ENCODE results near the gene ZNF415.
"Not testable (repeated sequence)": the region's sequence is repeated elsewhere in the genome, so short reads cannot be mapped to it uniquely, and the experiment has no call there.

ZNF415 gene

GRCh38 chr19:53103234-53104203, 29.2 kb downstream of the ZNF415 start, which contains the start of gene ZNF160:
TSS of gene ZNF160 (minus strand) at chr19:53103422. CDS start at chr19:53086276, 17,146 bp downstream.
- DNase-seq (ENCODE audit: low read depth in 2 of 2, low spot score in 1 of 2) = peak; percentile 99

DNA sequence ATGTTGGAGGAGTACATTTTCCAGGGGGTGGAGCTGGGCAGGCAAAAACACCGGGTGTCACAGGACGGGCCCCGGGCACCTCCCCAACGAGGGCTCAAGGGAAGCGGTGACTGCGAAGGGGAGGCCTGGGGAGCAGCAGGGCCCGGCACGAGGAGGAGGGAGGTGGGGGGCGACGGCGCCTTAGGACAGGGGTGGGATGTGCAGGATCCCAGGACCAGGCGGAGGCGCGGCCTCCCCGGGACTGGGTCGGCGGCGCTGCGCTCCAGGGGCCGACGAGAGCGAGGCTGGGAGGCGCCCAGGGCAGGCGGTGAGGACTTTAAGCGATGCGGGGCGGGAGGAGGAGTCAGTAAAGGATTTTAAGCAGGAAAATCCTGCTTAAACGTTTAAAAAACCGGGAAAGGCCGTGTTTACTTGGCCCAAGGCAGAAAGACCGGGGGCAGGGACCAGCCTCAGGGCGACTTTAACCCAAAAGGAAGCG, 29.9 kb downstream of the ZNF415 start:
- peak in 1 of 2 donors; percentile 2 for DNase-seq (ENCODE audit: low read depth in 2 of 2, low spot score in 1 of 2)

DNA sequence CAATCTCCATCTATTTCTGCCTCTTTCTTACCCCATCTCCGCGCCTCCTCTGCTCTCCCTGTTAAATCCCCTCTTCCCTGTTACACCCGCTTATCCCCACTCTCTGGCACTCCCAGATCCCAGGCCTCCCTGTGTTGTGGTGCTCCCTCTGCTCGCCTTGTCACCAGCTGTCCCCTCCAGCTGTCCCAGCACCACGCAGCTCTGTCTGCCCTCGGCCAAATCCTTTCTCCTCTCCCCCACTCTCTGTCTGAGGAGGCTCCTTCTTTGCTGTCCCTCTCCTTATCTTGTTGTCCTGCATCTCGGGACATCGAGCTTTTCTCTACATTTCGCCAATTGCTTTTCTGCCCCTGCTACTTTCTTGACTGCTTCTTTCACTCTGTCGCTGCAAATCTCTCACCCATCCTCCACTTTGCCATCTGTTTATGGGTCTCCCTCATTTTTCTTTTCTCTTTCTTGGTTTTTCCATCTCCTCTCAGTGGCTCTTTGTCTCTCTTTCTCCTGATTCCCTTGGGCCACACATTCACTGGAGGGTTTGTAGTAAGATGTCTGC, 30.4 kb downstream of the ZNF415 start:
- no peak for DNase-seq (ENCODE audit: low read depth in 2 of 2, low spot score in 1 of 2)

DNA sequence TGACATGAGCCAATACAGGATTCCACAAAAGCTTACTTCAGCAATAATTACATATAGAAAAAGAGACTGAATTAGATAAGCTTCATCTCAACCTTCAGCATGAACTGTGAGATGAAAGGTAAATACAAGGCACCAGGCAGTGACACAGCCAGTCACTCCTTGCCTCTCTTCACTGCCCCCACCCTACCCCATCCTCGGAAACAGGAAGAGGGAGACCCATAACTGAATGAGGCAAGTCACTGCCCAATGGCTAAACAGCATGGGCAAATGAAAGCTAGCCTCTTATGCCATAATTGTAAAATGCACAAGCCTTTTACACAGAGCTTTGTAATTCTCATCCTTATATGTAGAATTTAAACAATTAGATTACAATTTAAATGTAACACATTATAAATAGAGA, 31.2 kb downstream of the ZNF415 start:
- no peak for DNase-seq (ENCODE audit: low read depth in 2 of 2, low spot score in 1 of 2)

GRCh38 chr19:53098570-53098969, 34.1 kb downstream of the ZNF415 start:
- DNase-seq (ENCODE audit: low read depth in 2 of 2, low spot score in 1 of 2) = not testable (repeated sequence)

DNA sequence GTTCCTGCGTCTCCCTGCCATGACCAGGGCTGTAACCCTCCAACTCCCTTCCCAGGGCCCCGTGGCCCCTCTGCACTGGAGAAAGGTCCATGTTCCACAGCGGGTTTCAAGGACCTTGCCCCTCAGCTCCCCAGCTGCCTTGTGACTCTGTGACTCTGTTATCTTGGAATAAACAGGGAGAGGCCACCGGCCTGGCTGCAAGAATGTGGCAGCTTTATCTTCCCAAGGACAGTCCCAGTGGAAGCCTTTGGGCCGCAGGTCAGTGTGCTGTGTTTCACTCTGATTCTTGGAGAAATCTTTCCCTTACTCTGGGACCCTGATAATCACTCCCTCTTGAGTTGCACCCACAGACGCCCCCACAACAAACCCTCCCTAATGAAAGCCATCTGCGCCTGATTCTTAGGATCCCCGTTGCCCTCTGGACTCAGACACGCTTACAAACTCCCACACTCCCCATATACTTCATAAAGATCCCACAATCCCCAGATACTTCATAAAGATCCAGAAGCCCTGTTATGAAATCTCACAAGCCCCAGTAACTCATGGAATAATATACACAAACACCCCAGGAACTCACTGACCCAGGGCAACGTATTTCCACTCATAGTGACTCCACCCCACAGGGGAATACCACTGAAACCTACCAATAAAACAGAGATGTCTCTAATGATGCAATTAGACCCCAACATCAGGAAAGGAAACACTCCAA, 35.6 kb downstream of the ZNF415 start:
- DNase-seq (ENCODE audit: low read depth in 2 of 2, low spot score in 1 of 2) = not testable (repeated sequence)

DNA sequence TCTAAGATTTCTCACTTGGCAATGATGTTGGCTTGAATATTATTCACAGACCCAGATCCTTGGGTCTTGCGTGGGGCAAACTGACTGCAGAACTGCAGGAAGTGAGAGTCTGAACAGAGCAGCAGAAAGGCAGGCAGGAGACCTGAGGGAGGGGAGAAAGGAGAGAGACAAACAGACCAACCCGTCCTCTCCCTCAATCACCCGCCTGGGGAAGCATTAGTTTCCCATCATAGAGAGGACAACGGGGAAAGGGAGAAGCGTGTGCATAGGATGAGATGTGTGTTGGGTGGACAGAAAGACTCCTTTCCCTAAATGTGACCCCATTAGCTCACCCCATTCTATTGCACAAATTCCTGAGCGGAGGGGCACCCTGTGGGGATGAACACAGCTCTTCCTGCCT, 36.1 kb downstream of the ZNF415 start:
- DNase-seq (ENCODE audit: low read depth in 2 of 2, low spot score in 1 of 2) = not testable (repeated sequence)

GRCh38 chr19:53094754-53095575, 37.7 kb downstream of the ZNF415 start:
- DNase-seq (ENCODE audit: low read depth in 2 of 2, low spot score in 1 of 2) = no peak

GRCh38 chr19:53092723-53093122, 40.0 kb downstream of the ZNF415 start:
- no peak for DNase-seq (ENCODE audit: low read depth in 2 of 2, low spot score in 1 of 2)

DNA sequence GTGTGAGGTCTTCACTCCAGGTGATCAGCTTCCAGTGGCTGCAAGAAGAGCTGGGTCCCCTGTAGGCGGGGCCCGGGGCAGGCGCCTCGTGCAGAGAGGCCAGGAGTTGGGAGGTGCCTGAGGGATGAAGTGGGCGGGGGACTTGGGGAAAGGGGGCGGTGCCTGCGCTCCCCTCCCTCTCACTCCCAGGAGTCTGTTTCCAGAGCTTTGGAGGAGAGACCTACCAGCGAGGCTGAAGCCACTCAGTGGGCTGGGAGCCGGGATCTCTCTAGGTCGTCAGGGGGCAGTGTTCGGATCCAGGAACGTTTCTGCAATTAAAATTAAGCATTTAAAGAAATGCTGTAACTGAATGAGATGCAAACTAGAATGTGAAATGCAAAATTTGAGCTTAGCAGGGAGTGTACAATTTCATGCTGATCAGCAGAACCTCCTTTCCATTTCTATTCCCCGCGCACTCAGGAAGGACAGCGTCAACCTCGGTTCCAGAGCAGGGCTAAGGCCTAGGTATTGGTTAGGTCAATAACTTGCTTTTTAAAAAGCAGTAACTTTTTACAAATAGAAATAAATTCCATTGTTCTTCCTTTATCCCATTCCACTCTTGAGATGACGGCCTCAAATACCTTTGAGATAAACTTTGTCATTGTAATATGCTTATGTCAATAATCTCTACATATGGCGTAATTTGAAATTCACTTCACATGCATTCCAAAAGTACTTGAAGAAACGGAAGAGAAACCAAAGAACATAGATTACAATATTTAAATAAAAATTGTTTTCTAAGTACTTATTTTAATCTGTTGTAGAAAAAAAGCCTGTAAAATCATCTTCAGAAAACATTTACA, 41.1 kb downstream of the ZNF415 start:
- DNase-seq (ENCODE audit: low read depth in 2 of 2, low spot score in 1 of 2) = no peak

- no peak for DNase-seq (ENCODE audit: low read depth in 2 of 2, low spot score in 1 of 2)
Measured at GRCh38 chr19:53088091-53088490, 44.6 kb downstream of the ZNF415 start.

DNA sequence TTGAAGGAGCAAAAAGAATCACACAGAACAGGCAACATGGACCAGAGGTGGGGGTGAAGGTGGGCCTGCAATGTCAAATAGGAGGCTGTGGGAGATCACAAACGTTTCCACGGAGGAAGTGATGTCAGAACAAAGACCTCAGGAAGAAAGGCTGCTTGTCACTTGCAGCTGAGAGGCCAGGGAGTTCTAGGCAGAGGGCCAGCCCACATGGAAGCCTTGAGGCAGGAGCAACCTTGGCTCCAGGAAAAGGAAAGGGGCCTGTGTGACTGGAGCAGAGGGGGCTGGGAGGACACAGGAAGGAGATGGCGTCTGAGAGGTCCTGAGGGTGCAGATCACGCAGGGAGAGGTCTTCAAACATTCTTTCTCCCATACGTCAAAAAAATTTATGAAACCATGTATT, 45.8 kb downstream of the ZNF415 start:
- no peak for DNase-seq (ENCODE audit: low read depth in 2 of 2, low spot score in 1 of 2)

GRCh38 chr19:53085496-53085895, 47.2 kb downstream of the ZNF415 start:
- DNase-seq (ENCODE audit: low read depth in 2 of 2, low spot score in 1 of 2) = no peak

GRCh38 chr19:53082929-53083328, 49.8 kb downstream of the ZNF415 start:
- no peak for DNase-seq (ENCODE audit: low read depth in 2 of 2, low spot score in 1 of 2)

DNA sequence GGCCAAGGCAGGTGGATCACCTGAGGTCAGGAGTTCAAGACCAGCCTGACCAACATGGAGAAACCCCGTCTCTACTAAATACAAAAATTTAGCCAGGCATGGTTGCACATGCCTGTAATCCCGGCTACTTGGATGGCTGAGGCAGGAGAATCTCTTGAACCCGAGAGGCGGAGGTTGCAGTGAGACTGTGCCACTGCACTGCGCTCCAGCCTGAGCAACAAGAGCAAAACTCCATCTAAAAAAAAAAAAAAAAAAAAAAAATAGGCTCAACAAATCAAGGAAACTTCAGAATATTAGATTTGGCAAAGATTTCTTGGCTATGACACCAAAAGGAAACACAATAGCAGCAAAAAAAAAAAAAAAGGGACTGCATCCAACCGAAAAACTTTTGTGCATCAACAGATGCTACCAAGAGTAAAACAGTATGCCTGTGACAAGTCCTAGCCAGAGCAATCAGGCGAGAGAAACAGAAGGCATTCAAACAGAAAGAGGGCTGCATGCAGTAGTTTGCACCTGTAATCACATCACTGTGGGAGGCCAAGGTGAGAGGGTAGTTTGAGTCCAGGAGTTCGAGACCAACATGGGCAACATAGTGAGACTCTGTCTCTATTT, 53.3 kb downstream of the ZNF415 start:
- no peak for DNase-seq (ENCODE audit: low read depth in 2 of 2, low spot score in 1 of 2)

- DNase-seq (ENCODE audit: low read depth in 2 of 2, low spot score in 1 of 2) = no peak
Measured at GRCh38 chr19:53078668-53079067, 54.0 kb downstream of the ZNF415 start.

DNA sequence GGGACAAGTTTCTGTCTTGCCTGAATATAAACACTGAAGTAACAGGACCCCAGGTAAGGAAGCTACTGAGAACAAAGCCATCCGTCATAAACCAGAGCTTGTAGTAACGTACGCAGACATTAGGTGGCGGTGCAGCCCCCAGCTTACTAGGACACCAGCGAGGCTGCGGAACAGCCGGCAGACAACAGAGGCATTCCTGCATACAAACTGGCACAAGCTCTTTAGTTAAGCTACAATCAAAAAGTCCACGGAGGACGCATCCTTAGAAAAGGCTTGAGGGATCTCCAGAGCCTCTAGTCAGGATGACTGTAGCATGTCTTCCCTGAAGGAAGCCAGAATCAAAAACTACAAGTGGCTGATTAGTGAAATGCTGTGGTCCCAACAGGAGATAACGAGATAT, 55.7 kb downstream of the ZNF415 start:
- DNase-seq (ENCODE audit: low read depth in 2 of 2, low spot score in 1 of 2) = no peak

DNA sequence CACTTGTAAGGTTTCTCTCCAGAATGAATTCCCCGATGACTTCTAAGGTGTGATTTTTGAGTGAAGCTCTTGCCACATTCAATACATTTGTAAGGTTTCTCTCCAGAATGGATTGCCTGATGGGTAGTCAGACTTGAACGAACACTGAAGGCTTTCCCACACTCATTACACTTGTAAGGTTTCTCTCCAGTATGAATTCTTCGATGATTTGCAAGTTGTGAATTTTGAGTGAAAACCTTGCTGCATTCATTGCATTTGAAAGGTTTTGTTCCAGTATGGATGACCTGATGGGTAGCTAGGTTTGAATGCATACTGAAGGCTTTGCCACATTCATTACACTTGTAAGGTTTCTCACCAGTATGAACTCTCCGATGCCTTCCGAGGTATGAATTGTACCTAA, 63.9 kb downstream of the ZNF415 start:
- DNase-seq (ENCODE audit: low read depth in 2 of 2, low spot score in 1 of 2) = no peak

DNA sequence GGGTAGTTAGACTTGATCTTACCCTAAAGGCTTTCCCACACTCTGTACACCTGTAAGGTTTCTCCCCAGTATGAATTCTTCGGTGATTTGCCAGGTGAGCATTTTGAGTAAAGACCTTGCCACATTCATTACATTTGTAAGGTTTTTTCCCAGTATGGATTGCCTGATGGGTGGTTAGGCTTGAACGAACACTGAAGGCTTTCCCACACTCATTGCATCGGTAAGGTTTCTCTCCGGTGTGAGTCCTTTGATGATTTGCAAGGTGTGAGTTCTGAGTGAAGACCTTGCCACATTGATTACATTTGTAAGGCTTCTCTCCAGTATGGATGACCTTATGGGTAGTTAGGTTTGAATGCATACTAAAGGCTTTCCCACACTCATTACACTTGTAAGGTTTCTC, 64.5 kb downstream of the ZNF415 start:
- DNase-seq (ENCODE audit: low read depth in 2 of 2, low spot score in 1 of 2) = no peak
